ENCODE results near the gene STARD8. TPM values are rescaled to one million over a fixed set of nuclear protein-coding genes. Genes with fewer than 3 reads are reported as not detected.
A peak's percentile ranks its signal among the peaks of the same experiment; 100 is the strongest.
"Not testable (repeated sequence)": the region's sequence is repeated elsewhere in the genome, so short reads cannot be mapped to it uniquely, and the experiment has no call there.

STARD8 gene
- polyA plus RNA-seq, 1 experiment, result 1.3 TPM

DNA sequence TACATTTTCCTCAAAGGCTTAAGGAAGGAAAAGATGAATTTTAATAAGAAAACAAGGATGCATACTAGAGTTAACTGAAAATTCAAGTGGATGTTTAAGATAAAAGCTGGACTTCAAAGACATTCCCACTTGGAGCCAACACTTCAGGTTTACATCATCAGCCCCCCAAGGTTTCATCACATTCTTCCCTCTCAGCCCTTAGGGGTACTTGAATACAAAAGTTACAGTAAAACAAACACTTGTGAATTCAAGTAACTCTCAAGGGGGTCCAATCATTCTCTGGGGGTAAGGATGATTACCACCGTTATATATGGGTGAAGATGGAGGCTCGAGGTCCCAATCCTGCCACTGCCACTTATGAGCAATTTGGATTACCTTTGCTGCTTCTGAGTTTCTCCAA, 36.1 kb downstream of the STARD8 start:
- Histone ChIP-seq H3K27me3 (ENCODE audit: control insufficient read depth, insufficient read depth, low read length) (no peaks in the 10 kb centered on the region), H3K4me3 (ENCODE audit: low read depth, low read length) (no peak overlapping the region), H3K9me3 (ENCODE audit: control insufficient read depth, insufficient read depth, low read length) (no peaks in the 10 kb centered on the region), H3K27ac (ENCODE audit: low read depth, low read length) (no peak overlapping the region)
- TF ChIP-seq, protein P1, sequence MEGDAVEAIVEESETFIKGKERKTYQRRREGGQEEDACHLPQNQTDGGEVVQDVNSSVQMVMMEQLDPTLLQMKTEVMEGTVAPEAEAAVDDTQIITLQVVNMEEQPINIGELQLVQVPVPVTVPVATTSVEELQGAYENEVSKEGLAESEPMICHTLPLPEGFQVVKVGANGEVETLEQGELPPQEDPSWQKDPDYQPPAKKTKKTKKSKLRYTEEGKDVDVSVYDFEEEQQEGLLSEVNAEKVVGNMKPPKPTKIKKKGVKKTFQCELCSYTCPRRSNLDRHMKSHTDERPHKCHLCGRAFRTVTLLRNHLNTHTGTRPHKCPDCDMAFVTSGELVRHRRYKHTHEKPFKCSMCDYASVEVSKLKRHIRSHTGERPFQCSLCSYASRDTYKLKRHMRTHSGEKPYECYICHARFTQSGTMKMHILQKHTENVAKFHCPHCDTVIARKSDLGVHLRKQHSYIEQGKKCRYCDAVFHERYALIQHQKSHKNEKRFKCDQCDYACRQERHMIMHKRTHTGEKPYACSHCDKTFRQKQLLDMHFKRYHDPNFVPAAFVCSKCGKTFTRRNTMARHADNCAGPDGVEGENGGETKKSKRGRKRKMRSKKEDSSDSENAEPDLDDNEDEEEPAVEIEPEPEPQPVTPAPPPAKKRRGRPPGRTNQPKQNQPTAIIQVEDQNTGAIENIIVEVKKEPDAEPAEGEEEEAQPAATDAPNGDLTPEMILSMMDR (IDR thresholded peaks at IDR 0.05; ENCODE audit: low read depth, low read length), result no peak
- ChIA-PET POLR2A (no interaction called here), CTCF (no interaction called here)
- no peak for DNase-seq (ENCODE audit: low read depth, low spot score)

DNA sequence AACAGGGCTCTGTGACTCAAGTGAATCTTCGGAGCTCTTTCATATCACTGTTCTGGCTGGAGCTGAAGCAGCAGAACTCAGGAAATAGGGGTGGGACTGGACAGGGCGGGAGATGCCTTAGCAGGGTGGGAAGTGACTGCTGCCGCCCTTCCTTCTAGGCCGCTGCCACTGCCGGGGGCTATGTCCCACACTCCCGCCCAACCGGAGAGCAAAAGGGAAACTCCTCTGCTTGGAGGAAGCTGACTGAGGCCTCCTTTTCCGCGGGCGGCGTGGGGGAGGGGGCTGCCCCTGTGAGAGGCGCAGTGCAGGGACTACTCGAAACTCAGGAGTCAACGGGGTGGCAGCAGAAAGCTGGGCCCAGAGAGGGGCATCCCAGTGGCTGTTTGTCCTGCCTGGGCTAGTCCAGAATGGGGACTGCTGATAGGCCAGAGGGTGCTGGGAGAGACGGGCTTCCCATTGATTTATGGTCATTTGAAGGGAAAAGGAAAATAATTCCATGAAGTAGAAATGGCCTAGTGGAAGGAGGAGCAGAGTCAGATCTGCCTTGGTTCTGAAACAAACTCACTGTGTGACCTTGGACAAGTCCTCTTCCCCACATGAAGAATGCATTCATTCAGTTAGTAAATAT, 36.9 kb downstream of the STARD8 start:
- ChIA-PET CTCF (no interaction called here), POLR2A (no interaction called here)
- Histone ChIP-seq H3K27me3 (ENCODE audit: control insufficient read depth, insufficient read depth, low read length) (no peaks in the 10 kb centered on the region), H3K27ac (ENCODE audit: low read depth, low read length) (no peak overlapping the region), H3K4me3 (ENCODE audit: low read depth, low read length) (no peak overlapping the region), H3K9me3 (ENCODE audit: control insufficient read depth, insufficient read depth, low read length) (no peaks in the 10 kb centered on the region)
- TF ChIP-seq, protein P1 (IDR thresholded peaks at IDR 0.05; ENCODE audit: low read depth, low read length), result no peak
- no peak for DNase-seq (ENCODE audit: low read depth, low spot score)

DNA sequence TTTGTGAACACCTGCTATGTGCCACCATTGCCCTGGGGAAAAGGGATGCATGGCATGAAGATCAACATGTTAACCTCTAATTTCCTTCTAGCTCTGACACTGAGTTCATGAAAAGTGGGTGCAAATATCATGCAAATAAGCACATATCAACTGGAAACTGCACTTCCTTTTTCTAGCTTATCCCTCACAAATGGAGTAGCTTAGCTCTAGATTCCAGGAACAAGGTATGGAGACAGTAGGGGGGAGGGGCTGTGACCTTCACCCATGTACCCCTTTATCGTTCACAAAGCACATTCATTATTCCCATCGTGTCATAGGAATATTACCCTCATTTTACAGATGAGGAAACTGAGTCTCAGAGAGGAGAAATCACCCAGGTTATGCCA, 37.4 kb downstream of the STARD8 start:
- TF ChIP-seq, protein P1 (IDR thresholded peaks at IDR 0.05; ENCODE audit: low read depth, low read length), result no peak
- no peak overlapping the region for H3K27ac ChIP-seq (ENCODE audit: low read depth, low read length)
- ChIA-PET POLR2A (no interaction called here), CTCF (no interaction called here)
- DNase-seq (ENCODE audit: low read depth, low spot score), result no peak
- no peak overlapping the region for H3K4me3 ChIP-seq (ENCODE audit: low read depth, low read length)
- H3K27me3 ChIP-seq (ENCODE audit: control insufficient read depth, insufficient read depth, low read length), result no peaks in the 10 kb centered on the region
- H3K9me3 ChIP-seq (ENCODE audit: control insufficient read depth, insufficient read depth, low read length), result no peaks in the 10 kb centered on the region

DNA sequence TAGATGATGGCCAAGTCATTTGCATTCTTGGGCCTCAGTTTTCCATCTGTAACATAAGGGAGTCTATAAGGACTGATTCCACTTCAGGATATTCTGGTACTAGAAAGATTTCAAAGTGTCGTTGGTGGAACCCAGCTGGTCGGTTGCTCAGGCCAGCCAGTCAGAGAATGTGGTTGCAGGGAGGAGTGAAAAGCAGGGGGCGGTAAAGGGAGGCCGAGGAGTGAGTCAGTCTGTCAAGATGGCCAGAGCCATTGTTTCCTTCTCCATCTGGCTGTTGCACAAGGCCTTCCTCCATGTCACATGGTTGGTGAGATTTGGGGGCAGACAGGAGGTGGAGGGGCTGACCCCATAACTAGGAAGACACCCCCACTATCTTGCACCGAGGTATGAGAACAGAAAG, 38.2 kb downstream of the STARD8 start:
- peak overlapping the region; percentile 49 for H3K4me3 ChIP-seq (ENCODE audit: low read depth, low read length)
- no peaks in the 10 kb centered on the region for H3K9me3 ChIP-seq (ENCODE audit: control insufficient read depth, insufficient read depth, low read length)
- peak; percentile 49 for DNase-seq (ENCODE audit: low read depth, low spot score)
- H3K27me3 ChIP-seq (ENCODE audit: control insufficient read depth, insufficient read depth, low read length), result no peaks in the 10 kb centered on the region
- peak overlapping the region; percentile 47 for H3K27ac ChIP-seq (ENCODE audit: low read depth, low read length)
- TF ChIP-seq, protein P1 (IDR thresholded peaks at IDR 0.05; ENCODE audit: low read depth, low read length), result peak; percentile 27
- CTCF ChIA-PET, result no interaction called here
- POLR2A ChIA-PET, result no interaction called here

DNA sequence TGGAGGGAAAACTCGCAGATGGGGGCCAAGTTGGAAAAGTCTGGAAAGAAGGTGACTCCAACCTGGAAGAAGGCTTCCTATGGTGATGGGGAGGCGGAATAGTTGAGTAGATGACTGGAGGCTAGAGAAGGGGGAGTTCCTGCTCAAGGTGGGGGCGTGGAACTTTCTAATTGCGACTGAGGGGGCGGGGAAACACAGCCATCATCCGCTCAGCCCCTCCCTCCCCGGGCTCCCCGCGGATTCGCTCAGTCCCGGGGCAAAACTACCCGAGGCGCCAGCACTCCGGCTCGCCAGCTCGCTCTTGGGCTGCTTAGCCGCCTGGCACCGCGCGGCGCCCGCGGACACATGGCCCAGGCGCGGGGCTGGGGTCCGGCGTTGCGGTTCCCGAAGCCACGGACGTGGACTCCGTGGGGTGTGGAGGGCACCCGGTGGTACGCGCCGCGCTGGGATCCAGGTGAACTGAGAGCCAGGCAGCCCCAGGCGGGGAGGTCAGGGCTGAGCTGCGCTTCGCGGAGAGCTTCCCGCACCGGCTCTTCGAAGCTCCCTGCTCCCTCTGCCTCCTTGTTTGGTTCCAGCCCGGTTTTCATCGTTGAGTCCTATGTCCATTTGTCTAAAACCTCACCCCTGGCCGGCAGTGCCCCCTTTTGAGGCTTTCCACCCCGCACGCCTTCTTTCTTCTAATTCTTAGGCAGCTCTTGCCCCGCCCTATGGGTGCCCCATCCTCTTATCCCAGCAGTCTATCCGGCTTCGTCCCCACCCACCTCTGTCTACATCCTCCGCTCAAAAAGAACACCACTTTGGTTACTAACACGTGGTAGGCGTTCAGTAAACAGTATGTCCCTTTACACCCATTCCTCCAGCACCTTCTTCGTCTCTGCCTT, 38.9 kb downstream of the STARD8 start:
- Histone ChIP-seq H3K27ac (ENCODE audit: low read depth, low read length) (peak overlapping the region; percentile 47), H3K4me3 (ENCODE audit: low read depth, low read length) (peak overlapping the region; percentile 49), H3K9me3 (ENCODE audit: control insufficient read depth, insufficient read depth, low read length) (no peaks in the 10 kb centered on the region), H3K27me3 (ENCODE audit: control insufficient read depth, insufficient read depth, low read length) (no peaks in the 10 kb centered on the region)
- ChIA-PET CTCF (interaction anchor here (0.8 to 1.2 kb wide), 2 partner anchors 10 to 14 kb away, joined by 3 read pairs; no protein-coding TSS in a partner anchor), POLR2A (interaction anchor here (0.6 kb wide), 1 partner anchor 168 kb away, joined by 6 read pairs; no protein-coding TSS in a partner anchor)
- DNase-seq (ENCODE audit: low read depth, low spot score), result no peak
- TF ChIP-seq, protein P1 (IDR thresholded peaks at IDR 0.05; ENCODE audit: low read depth, low read length), result no peak

DNA sequence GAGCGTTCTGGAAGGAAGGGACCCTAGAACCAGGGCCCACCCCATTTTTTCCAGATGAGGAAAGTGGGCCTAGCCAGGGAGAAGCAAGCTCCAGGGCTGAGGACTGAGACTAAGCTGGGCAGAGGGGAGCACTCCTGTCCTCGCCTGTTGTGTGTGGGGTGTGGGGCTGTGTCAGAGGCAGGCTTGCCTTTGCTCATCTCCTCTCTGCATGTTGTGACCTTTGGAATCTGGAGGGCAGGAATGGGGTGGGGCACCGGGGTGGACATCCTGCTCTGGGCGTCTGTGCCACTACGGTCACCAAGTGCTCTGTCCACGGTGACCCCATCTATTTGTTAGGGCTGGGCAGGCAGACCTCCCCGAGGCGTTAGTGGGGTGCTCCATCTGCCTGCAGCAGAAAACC, 41.5 kb downstream of the STARD8 start:
- POLR2A ChIA-PET, result not testable (repeated sequence)

More for the DNA sequence above, 41.5 kb downstream of the STARD8 start:
- CTCF ChIA-PET; H3K27me3 ChIP-seq (ENCODE audit: control insufficient read depth, insufficient read depth, low read length); H3K27ac ChIP-seq (ENCODE audit: low read depth, low read length); H3K9me3 ChIP-seq (ENCODE audit: control insufficient read depth, insufficient read depth, low read length); DNase-seq (ENCODE audit: low read depth, low spot score); H3K4me3 ChIP-seq (ENCODE audit: low read depth, low read length): not testable (repeated sequence)
